GM12878 (cell line): ENCODE measurements around the gene STXBP2. TPM values are rescaled to one million over a fixed set of nuclear protein-coding genes. Genes with fewer than 3 reads are reported as not detected.

Experiments used
- ATAC-seq: fragments of 200-7000 bp; cut with Tn5 transposase; 3 replicates; pipeline ENCODE4 v1.9.1; 2020; ENCODE audit warnings: mild to moderate bottlenecking, moderate library complexity
- BruUV-seq: library from RNA; stranded (reverse); fragments of 400-500 nt; replicated peaks from 2 replicates; lab custom pipeline; 2021; lab: Mats Ljungman, UMichigan
- CTCF ChIA-PET: fragments of 300-600 bp; sonication (Branson Sonifier 250); formaldehyde crosslinking; extraction: SDS; loops from one replicate; lab custom pipeline; 2021; ENCODE audit warnings: inconsistent platforms; lab: Yijun Ruan, JAX
- POLR2A ChIA-PET: fragments of 350-600 bp; formaldehyde crosslinking; extraction: SDS; loops from one replicate; lab custom pipeline; 2021; ENCODE audit warnings: inconsistent platforms; lab: Charles Lee
- RAD21 ChIA-PET: fragments of 300-600 bp; sonication (Branson Sonifier 250); formaldehyde crosslinking; loops from one replicate; lab custom pipeline; 2023; ENCODE audit warnings: antibody characterized with exemption; ENCODE audit not compliant: unreplicated experiment; lab: Charles Lee
- SMC1A ChIA-PET: fragments of 300-600 bp; sonication (Branson Sonifier 250); formaldehyde crosslinking; loops from one replicate; lab custom pipeline; 2023; ENCODE audit not compliant: unreplicated experiment, uncharacterized antibody; lab: Charles Lee
- DNase-seq: peaks from one replicate; pipeline ENCODE4 v3.0.0-alpha.2; 2011; ENCODE audit warnings: low read depth, low spot score
- FAIRE-seq: peaks from 3 replicates; lab custom pipeline; 2011; peaks lifted over from hg19 to GRCh38; lab: Jason Lieb, UNC
- H2AFZ ChIP-seq: 2 replicates; pipeline ENCODE4 v1.6.0; 2011; ENCODE audit warnings: low read depth, low read length, control low read depth; ENCODE audit not compliant: control insufficient read depth
- H3K27ac ChIP-seq: 2 replicates; pipeline ENCODE4 v1.5.1; 2011; ENCODE audit warnings: control low read depth; ENCODE audit not compliant: control insufficient read depth, insufficient read depth
- H3K27me3 ChIP-seq, 2 experiments: replicated peaks in 1 of 2; 2 replicates each; pipeline versions ENCODE4 v1.6.0 to v1.6.1; 2011; ENCODE audit warnings: low read length in 1 of 2; ENCODE audit not compliant: control insufficient read depth in 2 of 2, insufficient read depth in 2 of 2
- H3K36me3 ChIP-seq, 2 experiments: 2 replicates each; pipeline ENCODE4 v1.5.1; 2011; ENCODE audit warnings: low read length in 1 of 2; ENCODE audit not compliant: control insufficient read depth in 2 of 2, insufficient read depth in 2 of 2
- H3K4me1 ChIP-seq: 2 replicates; pipeline ENCODE4 v1.6.1; 2011; ENCODE audit warnings: mild to moderate bottlenecking, low read length, moderate library complexity, mixed read lengths; ENCODE audit not compliant: control insufficient read depth, insufficient read depth
- H3K4me2 ChIP-seq: 2 replicates; pipeline ENCODE4 v1.6.0; 2011; ENCODE audit warnings: control low read depth; ENCODE audit not compliant: control insufficient read depth, insufficient read depth
- H3K4me3 ChIP-seq: fragments of 200-600 bp; sonication (generic); 2 replicates; pipeline ENCODE4 v1.5.1; 2016
- H3K79me2 ChIP-seq: 2 replicates; pipeline ENCODE4 v1.6.0; 2011; ENCODE audit warnings: low read length; ENCODE audit not compliant: control insufficient read depth, insufficient read depth
- H3K9ac ChIP-seq: 2 replicates; pipeline ENCODE4 v1.8.0; 2011; ENCODE audit warnings: low read length, control low read depth, mixed read lengths; ENCODE audit not compliant: control insufficient read depth, insufficient read depth
- H3K9me3 ChIP-seq: replicated peaks from 3 replicates; pipeline ENCODE4 v1.5.1; 2011; ENCODE audit warnings: mild to moderate bottlenecking, low read length; ENCODE audit not compliant: control insufficient read depth, insufficient read depth
- H4K20me1 ChIP-seq: 2 replicates; pipeline ENCODE4 v1.6.0; 2011; ENCODE audit not compliant: control insufficient read depth, insufficient read depth
- POLR2A ChIP-seq: IDR thresholded peaks from 2 replicates; pipeline ENCODE4 v1.6.1; 2011; ENCODE audit warnings: low read depth, mild to moderate bottlenecking, low read length
- RAD21 ChIP-seq: IDR thresholded peaks from 2 replicates; pipeline ENCODE4 v1.6.1; 2011; ENCODE audit warnings: mild to moderate bottlenecking, low read depth, low read length, moderate library complexity; ENCODE audit not compliant: insufficient read depth
- WGBS: methylation state at CpG from one replicate; pipeline ENCODE4 v1.1.6; 2016; ENCODE audit warnings: low lambda C conversion rate; ENCODE audit not compliant: insufficient replicate concordance, insufficient coverage; ENCODE audit errors: missing lambda C conversion rate; 5-methylcytosine and 5-hydroxymethylcytosine counted together
- in situ Hi-C: fragments of 300-500 bp; cut with MboI; formaldehyde crosslinking; loops from 9 replicates; pipeline ENCODE4 v1.14.3; 2018; ENCODE audit warnings: mixed read lengths
- intact Hi-C: fragments of 100-400 bp; cut with micrococcal nuclease; formaldehyde crosslinking; loops from one replicate; pipeline ENCODE4 v1.14.2; 2022; ENCODE audit not compliant: unreplicated experiment
- polyA plus RNA-seq, 11 experiments: library from polyadenylated mRNA; depleted of rRNA in 4 of 11; unstranded in 6 of 11; stranded (reverse) in 5 of 11; fragments of >200 nt; fragmentation: Nextera tagmentation in 4 of 11; fragmentation: Illumina TruSeq in 1 of 11; extraction: Ambion mirVana in 4 of 11; extraction: Trizol in 1 of 11; gene quantifications; 1 replicate in 1 of 11; 2 replicates in 10 of 11; pipeline versions ENCODE4 v1.2.1 to v1.2.3, GENCODE V29; 2011 to 2016; ENCODE audit warnings: inconsistent platforms in 2 of 11, missing spikeins in 2 of 11, low read depth in 1 of 11
- total RNA-seq, 4 experiments: library from RNA; depleted of rRNA in 3 of 4; stranded (reverse); fragments of >200 nt in 3 of 4; fragmentation: Illumina TruSeq in 1 of 4; extraction: Trizol in 1 of 4; gene quantifications; 2 replicates each; pipeline versions ENCODE4 v1.2.1 to v1.2.3, GENCODE V29; 2013 to 2021
- TF ChIP-seq, protein P1 (sequence below): fragments of 450-650 bp; formaldehyde crosslinking; IDR thresholded peaks from 2 replicates; pipeline ENCODE4 v1.4.0; 2022; ENCODE audit warnings: mild to moderate bottlenecking, moderate library complexity

The STXBP2 gene
- total and polyA plus RNA-seq, 10 of the 15 experiments (the other 5 are each of a cell fraction or from before 2014, with no cell fraction given), result 2.6 to 111 (median 61.4) TPM

DNA sequence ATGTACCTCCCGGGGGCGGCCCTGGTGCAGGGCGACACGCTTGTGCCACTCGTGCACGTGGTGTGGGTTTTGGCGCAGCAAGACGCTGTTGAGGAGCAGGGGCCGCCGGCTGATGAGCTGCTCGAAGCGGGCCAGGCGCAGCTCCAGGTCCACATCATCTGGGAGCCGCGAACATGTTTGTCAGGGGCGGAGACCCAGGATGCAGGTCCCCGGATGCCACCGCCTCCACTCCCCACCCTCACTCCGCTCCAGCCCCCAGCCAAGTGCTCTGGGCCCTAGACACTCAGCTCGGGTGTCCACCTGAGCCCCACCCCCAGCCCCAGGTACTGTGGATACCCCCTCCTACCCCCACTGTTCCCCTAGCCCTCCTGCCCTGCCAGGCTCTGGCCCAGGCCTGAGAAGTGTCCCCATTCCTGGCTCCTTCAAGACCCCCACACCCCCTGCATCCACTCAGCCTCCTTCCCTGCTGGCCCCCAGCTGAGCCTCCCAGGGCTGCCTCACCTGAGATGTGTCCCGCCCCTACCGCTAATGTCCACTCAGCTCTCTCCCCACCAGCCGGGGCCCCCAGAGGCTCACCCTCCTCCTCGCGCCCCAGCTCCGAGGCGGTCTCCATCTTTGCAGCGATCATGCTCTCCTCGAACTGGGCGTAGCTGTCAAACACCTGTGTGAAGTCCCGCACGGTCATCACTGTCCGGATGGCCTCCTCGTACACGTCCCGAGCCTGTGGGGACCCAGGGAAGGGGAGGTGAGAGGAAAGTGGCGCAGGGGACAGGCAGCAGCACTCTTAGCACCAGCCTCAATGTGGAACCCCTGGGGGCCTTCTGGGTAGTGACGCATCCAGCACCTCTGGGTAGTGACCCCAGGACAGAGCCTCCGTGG is 12.9 kb upstream of the STXBP2 start:
- POLR2A ChIA-PET, result no interaction called here
- H3K27ac ChIP-seq, result no peak overlapping the region
- RAD21 ChIA-PET, result no interaction called here
- H3K9ac ChIP-seq, result no peak overlapping the region
- no peak overlapping the region for H3K4me2 ChIP-seq
- no peaks in the 10 kb centered on the region for H4K20me1 ChIP-seq
- CTCF ChIA-PET, result no interaction called here
- H3K4me1 ChIP-seq, result peaks cover 7% of the 10 kb centered on the region
- no TSS peak for BruUV-seq
- 96% methylated on average over 39 of the region's 39 CpGs for WGBS
- no peak for ATAC-seq
- TF ChIP-seq POLR2A (peak; percentile 39; the same call in 1 of the 2 replicates), RAD21 (no peak)
- TF ChIP-seq, protein P1, sequence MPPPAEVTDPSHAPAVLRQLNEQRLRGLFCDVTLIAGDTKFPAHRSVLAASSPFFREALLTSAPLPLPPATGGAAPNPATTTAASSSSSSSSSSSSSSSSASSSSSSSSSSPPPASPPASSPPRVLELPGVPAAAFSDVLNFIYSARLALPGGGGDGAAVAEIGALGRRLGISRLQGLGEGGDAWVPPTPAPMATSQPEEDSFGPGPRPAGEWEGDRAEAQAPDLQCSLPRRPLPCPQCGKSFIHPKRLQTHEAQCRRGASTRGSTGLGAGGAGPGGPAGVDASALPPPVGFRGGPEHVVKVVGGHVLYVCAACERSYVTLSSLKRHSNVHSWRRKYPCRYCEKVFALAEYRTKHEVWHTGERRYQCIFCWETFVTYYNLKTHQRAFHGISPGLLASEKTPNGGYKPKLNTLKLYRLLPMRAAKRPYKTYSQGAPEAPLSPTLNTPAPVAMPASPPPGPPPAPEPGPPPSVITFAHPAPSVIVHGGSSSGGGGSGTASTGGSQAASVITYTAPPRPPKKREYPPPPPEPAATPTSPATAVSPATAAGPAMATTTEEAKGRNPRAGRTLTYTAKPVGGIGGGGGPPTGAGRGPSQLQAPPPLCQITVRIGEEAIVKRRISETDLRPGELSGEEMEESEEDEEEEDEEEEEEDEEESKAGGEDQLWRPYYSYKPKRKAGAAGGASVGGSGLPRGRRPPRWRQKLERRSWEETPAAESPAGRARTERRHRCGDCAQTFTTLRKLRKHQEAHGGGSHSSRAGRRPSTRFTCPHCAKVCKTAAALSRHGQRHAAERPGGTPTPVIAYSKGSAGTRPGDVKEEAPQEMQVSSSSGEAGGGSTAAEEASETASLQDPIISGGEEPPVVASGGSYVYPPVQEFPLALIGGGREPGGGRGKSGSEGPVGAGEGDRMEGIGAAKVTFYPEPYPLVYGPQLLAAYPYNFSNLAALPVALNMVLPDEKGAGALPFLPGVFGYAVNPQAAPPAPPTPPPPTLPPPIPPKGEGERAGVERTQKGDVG (CRISPR knock-in tag), result no peak
- no peaks in the 10 kb centered on the region for H3K9me3 ChIP-seq
- no peak overlapping the region for H2AFZ ChIP-seq
- intact Hi-C loops (no loop called here), in situ Hi-C loops (no loop called here)
- peaks cover 26% of the 10 kb centered on the region for H3K79me2 ChIP-seq
- SMC1A ChIA-PET, result no interaction called here
- no peaks in the 10 kb centered on the region for H3K27me3 ChIP-seq
- peaks cover 7 to 25% of the 10 kb centered on the region in 2 experiments; a peak in 3 of 4 replicates for H3K36me3 ChIP-seq
- DNase-seq, result no peak
- FAIRE-seq, result no peak
- no peak overlapping the region for H3K4me3 ChIP-seq
